ENCODE measurements around the gene WIF1.

DNA sequence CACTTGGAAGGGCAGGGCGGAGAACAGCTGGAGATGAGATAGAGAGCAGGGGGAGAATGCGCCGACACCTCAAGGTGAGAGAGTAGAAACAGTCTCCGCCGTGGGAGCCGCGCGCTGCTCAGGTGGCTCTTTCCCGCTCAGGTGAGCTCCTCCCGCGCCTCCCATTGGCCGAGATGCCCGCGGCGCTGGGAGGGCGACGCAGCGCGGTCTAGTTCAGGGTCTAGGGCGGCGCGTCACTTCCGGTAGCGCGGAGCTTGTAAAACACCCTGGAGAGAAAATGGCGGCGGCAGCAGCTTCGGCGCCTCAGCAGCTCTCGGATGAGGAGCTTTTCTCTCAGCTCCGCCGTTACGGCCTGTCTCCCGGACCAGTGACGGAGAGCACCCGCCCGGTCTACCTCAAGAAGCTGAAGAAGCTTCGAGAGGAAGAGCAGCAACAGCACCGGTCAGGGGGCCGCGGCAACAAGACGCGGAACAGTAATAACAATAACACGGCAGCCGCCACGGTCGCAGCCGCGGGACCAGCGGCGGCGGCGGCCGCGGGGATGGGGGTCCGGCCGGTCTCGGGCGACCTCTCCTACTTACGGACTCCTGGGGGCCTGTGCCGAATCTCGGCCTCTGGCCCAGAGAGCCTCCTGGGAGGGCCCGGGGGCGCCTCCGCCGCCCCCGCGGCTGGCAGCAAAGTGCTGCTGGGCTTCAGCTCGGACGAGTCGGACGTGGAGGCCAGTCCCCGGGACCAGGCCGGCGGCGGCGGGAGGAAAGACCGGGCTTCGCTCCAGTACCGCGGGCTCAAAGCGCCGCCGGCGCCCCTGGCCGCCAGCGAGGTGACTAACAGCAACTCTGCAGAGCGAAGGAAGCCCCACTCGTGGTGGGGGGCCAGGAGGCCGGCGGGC, 48.5 kb upstream of the WIF1 start, which contains the start of gene LEMD3:
- TF ChIP-seq, protein P1, sequence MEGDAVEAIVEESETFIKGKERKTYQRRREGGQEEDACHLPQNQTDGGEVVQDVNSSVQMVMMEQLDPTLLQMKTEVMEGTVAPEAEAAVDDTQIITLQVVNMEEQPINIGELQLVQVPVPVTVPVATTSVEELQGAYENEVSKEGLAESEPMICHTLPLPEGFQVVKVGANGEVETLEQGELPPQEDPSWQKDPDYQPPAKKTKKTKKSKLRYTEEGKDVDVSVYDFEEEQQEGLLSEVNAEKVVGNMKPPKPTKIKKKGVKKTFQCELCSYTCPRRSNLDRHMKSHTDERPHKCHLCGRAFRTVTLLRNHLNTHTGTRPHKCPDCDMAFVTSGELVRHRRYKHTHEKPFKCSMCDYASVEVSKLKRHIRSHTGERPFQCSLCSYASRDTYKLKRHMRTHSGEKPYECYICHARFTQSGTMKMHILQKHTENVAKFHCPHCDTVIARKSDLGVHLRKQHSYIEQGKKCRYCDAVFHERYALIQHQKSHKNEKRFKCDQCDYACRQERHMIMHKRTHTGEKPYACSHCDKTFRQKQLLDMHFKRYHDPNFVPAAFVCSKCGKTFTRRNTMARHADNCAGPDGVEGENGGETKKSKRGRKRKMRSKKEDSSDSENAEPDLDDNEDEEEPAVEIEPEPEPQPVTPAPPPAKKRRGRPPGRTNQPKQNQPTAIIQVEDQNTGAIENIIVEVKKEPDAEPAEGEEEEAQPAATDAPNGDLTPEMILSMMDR (IDR thresholded peaks at IDR 0.05) = no peak
- peak in 3 of 4 donors; percentile 38 to 92 (median 80) for TF ChIP-seq POLR2A (IDR thresholded peaks at IDR 0.05)

Data from esophagus squamous epithelium (tissue), 4 donors.